GM19193 (cell line): Measurements from ENCODE around the gene CRADD.

Experiments used
- POLR2A ChIP-seq: IDR thresholded peaks from 4 replicates; pipeline ENCODE4 v1.6.1; 2011; ENCODE audit not compliant: insufficient read depth, insufficient read length; ENCODE audit errors: extremely low read depth

The CRADD gene

GRCh38 chr12:93856611-93857010 lies 179.4 kb downstream of the CRADD start:
- TF ChIP-seq POLR2A, result no peak

GRCh38 chr12:93857279-93857938 lies 180.2 kb downstream of the CRADD start:
- TF ChIP-seq POLR2A, result no peak

GRCh38 chr12:93857991-93858447 lies 180.8 kb downstream of the CRADD start:
- no peak for TF ChIP-seq POLR2A

- no peak for TF ChIP-seq POLR2A
Observed at GRCh38 chr12:93860668-93861373, 183.6 kb downstream of the CRADD start.

- TF ChIP-seq POLR2A, result no peak
Observed at GRCh38 chr12:93862424-93862823, 185.2 kb downstream of the CRADD start.

GRCh38 chr12:93865751-93866150 lies 188.6 kb downstream of the CRADD start:
- no peak for TF ChIP-seq POLR2A

- TF ChIP-seq POLR2A, result no peak
Observed at GRCh38 chr12:93868771-93869170, 191.6 kb downstream of the CRADD start.

- no peak for TF ChIP-seq POLR2A
Observed at GRCh38 chr12:93870020-93870795, 193.0 kb downstream of the CRADD start.

- TF ChIP-seq POLR2A, result no peak
Observed at GRCh38 chr12:93873561-93873960, 196.4 kb downstream of the CRADD start.

GRCh38 chr12:93875157-93875556 lies 198.0 kb downstream of the CRADD start:
- no peak for TF ChIP-seq POLR2A

- no peak for TF ChIP-seq POLR2A
Observed at GRCh38 chr12:93876360-93876759, 199.2 kb downstream of the CRADD start.

- no peak for TF ChIP-seq POLR2A
Observed at GRCh38 chr12:93877446-93877845, 200.3 kb downstream of the CRADD start.

GRCh38 chr12:93879476-93880421 lies 202.6 kb downstream of the CRADD start:
- no peak for TF ChIP-seq POLR2A

GRCh38 chr12:93880853-93881522 lies 203.8 kb downstream of the CRADD start:
- no peak for TF ChIP-seq POLR2A
